ENCODE measurements around the gene MALT1. TPM values are rescaled to one million over a fixed set of nuclear protein-coding genes. Genes with fewer than 3 reads are reported as not detected.

Gene MALT1
- total RNA-seq, 2 donors from 2014 or later: 87.8 to 108 TPM

DNA sequence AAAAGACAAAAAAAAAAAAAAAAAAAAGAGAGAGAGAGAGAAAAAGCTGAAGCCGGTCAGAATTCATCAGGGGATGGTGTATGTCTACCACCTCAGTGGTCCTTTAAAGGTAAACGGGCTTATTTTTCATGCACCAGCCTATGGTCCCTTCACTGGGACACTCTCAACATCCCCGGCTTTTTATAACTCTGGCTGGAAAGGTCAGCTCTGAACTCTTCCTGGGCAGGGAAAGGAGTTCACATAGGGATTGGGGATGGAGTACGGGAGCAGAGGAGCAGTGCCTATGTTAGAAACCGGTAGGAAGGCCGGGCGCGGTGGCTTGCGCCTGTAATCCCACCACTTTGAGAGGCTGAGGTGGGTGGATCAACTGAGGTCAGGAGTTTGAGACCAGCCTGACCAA, 10.3 kb upstream of the MALT1 start:
- peaks cover 5% of the 10 kb centered on the region for H3K36me3 Mint-ChIP-seq (ENCODE audit: low read depth)
- H3K27me3 Mint-ChIP-seq: no peaks in the 10 kb centered on the region
- no peak for DNase-seq
- no peak overlapping the region for H3K27ac Mint-ChIP-seq
- peaks cover 34% of the 10 kb centered on the region for H3K4me1 Mint-ChIP-seq
- H3K4me3 Mint-ChIP-seq: no peak overlapping the region
- H3K9me3 ChIP-seq (ENCODE audit: control insufficient read depth, low read length, poor library complexity, severe bottlenecking): no peaks in the 10 kb centered on the region
- no peak for ATAC-seq

DNA sequence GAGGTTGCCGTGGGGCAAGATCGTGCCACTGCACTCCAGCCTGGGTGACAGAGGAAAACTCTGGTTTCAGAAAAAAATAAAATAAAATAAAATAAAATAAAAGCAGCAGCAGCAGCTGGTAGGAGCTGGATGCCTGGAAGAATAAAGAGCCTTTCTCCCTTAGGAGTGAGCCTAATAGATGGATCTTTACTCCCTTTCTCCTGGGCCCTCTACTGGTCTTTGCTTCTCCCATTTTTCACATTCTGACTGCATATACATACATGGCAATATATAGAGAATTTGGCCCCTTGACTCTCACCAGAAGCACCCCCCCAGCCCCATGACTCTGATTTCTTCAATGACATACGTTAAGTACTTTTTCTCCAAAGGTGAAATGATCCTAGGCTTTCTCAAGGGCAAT, 9.8 kb upstream of the MALT1 start:
- no peak for ATAC-seq
- H3K9me3 ChIP-seq (ENCODE audit: control insufficient read depth, low read length, poor library complexity, severe bottlenecking): no peaks in the 10 kb centered on the region
- Mint-ChIP-seq H3K4me3 (no peak overlapping the region), H3K27me3 (no peaks in the 10 kb centered on the region), H3K36me3 (ENCODE audit: low read depth) (peaks cover 5% of the 10 kb centered on the region), H3K27ac (no peak overlapping the region), H3K4me1 (peaks cover 34% of the 10 kb centered on the region)
- DNase-seq: no peak

DNA sequence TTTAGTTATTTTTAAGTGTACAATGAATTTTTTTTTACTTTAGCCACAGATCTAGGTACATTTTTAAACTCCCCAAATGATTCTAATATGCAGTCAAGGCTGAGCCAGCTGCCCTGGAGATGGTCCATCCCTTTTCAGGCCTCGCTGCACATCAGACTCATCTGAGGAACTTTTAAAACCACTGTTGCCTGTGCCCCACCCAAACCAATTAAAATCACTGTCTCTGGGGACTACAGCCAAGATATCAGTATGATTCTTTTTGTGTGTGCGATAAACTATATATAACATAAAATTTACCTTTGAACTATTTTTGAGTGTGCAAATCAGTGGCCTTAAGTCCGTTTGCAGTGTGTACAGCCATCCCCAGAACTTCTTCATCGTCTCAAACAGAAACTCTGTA, 9.1 kb upstream of the MALT1 start:
- H3K4me1 Mint-ChIP-seq: peaks cover 33% of the 10 kb centered on the region
- DNase-seq (no peak), ATAC-seq (no peak)
- peaks cover 5% of the 10 kb centered on the region for H3K36me3 Mint-ChIP-seq (ENCODE audit: low read depth)
- H3K27ac Mint-ChIP-seq: no peak overlapping the region
- H3K27me3 Mint-ChIP-seq: no peaks in the 10 kb centered on the region
- H3K4me3 Mint-ChIP-seq: no peak overlapping the region
- no peaks in the 10 kb centered on the region for H3K9me3 ChIP-seq (ENCODE audit: control insufficient read depth, low read length, poor library complexity, severe bottlenecking)

DNA sequence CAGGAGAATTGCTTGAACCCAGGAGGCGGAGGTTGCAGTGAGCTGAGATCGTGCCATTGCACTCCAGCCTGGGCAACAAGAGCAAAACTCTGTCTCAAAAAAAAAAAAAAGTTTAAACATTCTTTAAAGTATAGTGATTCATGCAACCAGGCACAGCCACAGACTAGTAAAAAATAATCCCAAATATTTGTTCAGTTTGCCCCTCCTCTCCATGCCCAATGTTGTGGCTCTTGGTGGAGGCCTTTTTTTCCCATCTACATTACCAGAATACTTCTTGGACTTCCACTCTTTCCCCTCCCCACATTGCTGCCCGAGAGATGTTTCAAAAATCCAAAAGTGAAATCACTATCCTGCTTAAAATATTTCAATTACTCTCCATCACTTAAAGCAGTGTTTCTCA, 5.1 kb upstream of the MALT1 start:
- H3K4me1 Mint-ChIP-seq: peaks cover 23% of the 10 kb centered on the region
- no peaks in the 10 kb centered on the region for H3K27me3 Mint-ChIP-seq
- no peak for DNase-seq
- H3K36me3 Mint-ChIP-seq (ENCODE audit: low read depth): no peaks in the 10 kb centered on the region
- no peak for ATAC-seq
- H3K4me3 Mint-ChIP-seq: no peak overlapping the region
- no peaks in the 10 kb centered on the region for H3K9me3 ChIP-seq (ENCODE audit: control insufficient read depth, low read length, poor library complexity, severe bottlenecking)
- no peak overlapping the region for H3K27ac Mint-ChIP-seq

DNA sequence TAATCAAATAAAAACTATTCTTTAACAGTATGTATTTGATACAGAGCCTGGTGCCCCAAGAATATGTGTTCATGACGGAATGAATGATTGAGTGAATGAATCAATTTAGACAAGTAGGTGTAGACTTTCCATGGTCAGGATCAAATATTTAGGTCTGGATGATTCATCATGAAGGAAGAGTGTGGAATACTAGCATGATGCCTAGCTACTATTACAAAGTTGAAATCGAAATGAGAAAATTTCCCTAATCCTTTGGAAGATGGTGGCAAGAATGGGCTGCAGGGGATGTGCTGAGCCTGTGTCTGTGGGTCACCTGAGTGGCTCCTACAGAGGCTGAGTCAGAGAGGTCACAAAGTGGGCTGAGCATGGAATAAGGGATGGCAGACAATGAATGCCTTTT, 3.1 kb upstream of the MALT1 start:
- no peaks in the 10 kb centered on the region for H3K9me3 ChIP-seq (ENCODE audit: control insufficient read depth, low read length, poor library complexity, severe bottlenecking)
- Mint-ChIP-seq H3K27ac (no peak overlapping the region), H3K4me3 (no peak overlapping the region), H3K4me1 (peaks cover 25% of the 10 kb centered on the region), H3K27me3 (no peaks in the 10 kb centered on the region), H3K36me3 (ENCODE audit: low read depth) (no peaks in the 10 kb centered on the region)
- ATAC-seq: no peak
- no peak for DNase-seq

DNA sequence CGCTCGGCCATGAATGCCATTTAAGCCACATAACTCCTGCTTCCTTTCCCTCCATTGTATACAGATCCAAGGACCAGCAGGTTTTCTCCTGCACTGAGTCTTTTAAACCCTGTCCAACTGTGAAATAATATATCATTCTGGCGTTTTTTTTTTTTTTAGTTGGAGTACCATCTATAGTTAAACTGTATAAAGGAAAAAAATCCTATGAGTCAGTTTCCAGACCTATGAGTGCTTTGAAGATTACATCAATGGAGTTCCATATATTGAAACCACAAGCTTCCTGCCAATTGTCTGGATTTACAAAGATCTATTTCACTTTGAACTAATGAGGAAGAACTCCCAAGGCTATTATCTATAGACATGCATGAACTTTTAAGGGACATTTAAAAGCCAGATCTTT, 2.4 kb upstream of the MALT1 start:
- ATAC-seq (no peak), DNase-seq (no peak)
- Mint-ChIP-seq H3K4me1 (peaks cover 31% of the 10 kb centered on the region), H3K36me3 (ENCODE audit: low read depth) (peaks cover under 1% of the 10 kb centered on the region), H3K27me3 (no peaks in the 10 kb centered on the region), H3K4me3 (no peak overlapping the region), H3K27ac (peak overlapping the region; percentile 8)
- no peaks in the 10 kb centered on the region for H3K9me3 ChIP-seq (ENCODE audit: control insufficient read depth, low read length, poor library complexity, severe bottlenecking)

DNA sequence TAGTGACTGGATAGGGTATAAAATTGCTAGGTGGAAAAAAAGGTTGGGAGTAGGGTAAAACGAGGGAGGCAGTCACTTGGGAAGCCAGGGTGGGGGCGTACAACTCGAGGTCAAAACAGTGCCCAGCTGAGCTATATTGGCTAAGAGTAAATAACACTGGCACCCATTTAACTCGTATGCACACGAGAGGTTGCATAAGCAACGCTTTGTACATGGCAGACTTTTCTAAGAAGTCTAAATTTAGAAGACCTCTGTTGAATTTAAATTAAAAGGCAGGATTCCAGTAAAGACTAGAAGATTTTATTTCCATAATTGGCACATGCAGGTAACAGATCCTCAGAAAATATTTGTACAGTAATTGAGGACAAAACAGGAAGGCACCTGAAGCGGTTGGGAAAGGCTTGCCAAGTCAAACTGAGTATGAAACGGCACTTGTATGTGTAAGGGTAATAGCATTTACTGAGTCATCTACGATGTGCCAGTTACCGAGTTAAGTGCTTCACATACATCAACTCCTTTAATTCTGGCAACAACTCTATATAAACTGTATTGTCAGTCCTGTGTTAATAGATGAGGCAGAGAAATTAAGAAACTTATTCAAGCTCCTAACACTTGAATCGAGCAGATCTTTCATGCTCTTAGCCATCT, 1.4 kb upstream of the MALT1 start:
- Mint-ChIP-seq H3K4me3 (peak overlapping the region; percentile 97), H3K27ac (peak overlapping the region; percentile 8), H3K4me1 (peaks cover 38% of the 10 kb centered on the region), H3K27me3 (no peaks in the 10 kb centered on the region), H3K36me3 (ENCODE audit: low read depth) (peaks cover 5% of the 10 kb centered on the region)
- DNase-seq (no peak), ATAC-seq (no peak)
- H3K9me3 ChIP-seq (ENCODE audit: control insufficient read depth, low read length, poor library complexity, severe bottlenecking): no peaks in the 10 kb centered on the region

DNA sequence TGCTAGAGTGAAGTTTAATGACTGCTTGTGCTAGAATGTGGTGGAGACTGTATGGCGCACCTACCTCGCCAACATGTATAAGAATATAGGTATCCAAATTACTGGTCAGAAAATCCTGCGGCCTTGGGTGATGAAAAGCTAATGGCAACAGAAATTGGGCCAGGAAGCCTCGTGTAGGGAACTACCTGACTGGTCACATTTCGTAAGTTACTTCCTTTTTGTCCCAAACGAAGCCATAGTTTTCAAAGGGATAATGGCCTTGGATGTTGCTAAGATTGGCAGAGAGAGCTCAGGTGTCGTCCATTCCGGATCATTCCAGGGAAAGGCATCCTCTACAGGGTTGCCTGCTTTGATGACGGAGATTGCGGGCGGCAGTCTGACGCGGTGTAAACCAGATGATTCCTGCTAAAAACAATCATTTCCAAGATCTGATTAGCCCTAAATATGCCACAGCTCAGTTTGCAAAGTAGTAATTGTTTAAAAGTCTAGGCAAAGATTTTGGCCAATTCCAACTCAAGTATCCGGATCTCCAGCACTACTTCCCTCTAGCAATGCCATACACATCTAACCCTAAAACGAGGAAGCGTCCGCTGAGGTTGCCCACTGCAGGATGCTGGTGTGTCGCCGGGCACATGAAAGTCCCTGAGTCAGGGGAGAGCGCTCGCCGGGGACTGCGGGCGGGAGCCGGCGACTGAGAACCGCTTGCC, 708 bp upstream of the MALT1 start:
- H3K4me3 Mint-ChIP-seq: peak overlapping the region; percentile 97
- ATAC-seq: no peak
- peaks cover 41% of the 10 kb centered on the region for H3K4me1 Mint-ChIP-seq
- peak overlapping the region; percentile 8 for H3K27ac Mint-ChIP-seq
- peaks cover 5% of the 10 kb centered on the region for H3K36me3 Mint-ChIP-seq (ENCODE audit: low read depth)
- H3K9me3 ChIP-seq (ENCODE audit: control insufficient read depth, low read length, poor library complexity, severe bottlenecking): no peaks in the 10 kb centered on the region
- H3K27me3 Mint-ChIP-seq: no peaks in the 10 kb centered on the region
- DNase-seq: no peak

DNA sequence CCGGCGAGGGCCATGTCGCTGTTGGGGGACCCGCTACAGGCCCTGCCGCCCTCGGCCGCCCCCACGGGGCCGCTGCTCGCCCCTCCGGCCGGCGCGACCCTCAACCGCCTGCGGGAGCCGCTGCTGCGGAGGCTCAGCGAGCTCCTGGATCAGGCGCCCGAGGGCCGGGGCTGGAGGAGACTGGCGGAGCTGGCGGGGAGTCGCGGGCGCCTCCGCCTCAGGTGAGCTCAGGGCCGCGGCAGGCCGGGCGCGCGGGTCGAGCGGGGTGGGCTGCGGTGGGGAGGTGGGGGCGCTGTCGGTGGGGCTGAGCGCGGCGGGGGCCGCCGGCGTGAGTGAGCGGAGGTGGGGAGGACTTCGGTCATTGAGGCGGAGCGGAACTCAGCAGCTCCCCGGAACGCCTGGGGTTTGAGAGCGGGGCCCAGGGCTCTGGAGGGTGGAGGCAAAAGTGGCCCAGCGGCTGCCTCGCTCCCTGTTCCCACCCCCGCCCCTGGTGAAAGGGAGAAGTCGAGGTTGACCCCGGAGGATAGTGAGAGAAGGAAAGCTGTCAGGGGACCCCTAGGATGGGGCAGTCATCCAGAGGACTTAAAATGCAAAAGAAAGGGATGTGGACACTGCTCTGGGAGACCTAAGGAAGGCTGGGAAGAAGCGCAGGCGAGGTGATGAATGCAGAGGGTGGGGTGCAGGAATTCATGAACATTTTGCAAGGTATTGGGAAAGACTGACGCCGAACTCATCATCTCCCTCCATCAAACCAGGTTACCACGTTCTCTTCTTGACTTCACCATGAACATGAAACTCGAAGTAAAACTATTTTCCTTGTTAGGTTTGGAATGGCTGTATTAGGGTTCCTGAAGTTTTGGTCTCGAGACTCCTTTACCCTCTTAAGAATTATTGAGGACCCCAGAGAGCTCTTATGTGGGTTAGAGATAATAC, 633 bp downstream of the MALT1 start:
- DNase-seq: no peak

DNA sequence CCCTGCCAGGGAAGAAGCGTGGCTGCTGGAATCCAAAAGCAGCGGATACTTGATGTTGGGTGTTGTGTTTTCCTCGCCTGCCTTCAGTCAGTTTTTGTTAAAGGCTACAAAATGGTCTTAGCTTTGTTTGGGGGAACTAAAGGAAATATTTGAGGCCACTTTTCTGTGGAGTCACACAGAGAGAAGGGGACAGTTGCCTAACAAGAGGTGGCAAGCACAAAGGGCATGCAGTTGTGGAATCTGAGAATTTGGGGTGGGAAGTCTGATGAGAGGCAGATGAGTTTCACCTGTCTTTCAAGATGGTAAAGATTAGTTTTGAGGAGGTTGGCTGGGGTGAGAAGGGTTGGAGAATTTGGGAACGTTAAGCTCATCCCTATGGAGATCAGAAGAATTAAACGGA, 2.9 kb downstream of the MALT1 start:
- H3K36me3 Mint-ChIP-seq (ENCODE audit: low read depth): peaks cover 12% of the 10 kb centered on the region
- H3K27me3 Mint-ChIP-seq: no peaks in the 10 kb centered on the region
- DNase-seq (no peak), ATAC-seq (no peak)
- peak overlapping the region; percentile 90 for H3K27ac Mint-ChIP-seq
- peaks cover 63% of the 10 kb centered on the region for H3K4me1 Mint-ChIP-seq
- H3K9me3 ChIP-seq (ENCODE audit: control insufficient read depth, low read length, poor library complexity, severe bottlenecking): no peaks in the 10 kb centered on the region
- peak overlapping the region; percentile 75 for H3K4me3 Mint-ChIP-seq

More for the DNA sequence above, 633 bp downstream of the MALT1 start:
- H3K4me3 Mint-ChIP-seq: peak overlapping the region; percentile 97
- H3K9me3 ChIP-seq (ENCODE audit: control insufficient read depth, low read length, poor library complexity, severe bottlenecking): no peaks in the 10 kb centered on the region
- no peaks in the 10 kb centered on the region for H3K27me3 Mint-ChIP-seq
- peaks cover 50% of the 10 kb centered on the region for H3K4me1 Mint-ChIP-seq
- H3K36me3 Mint-ChIP-seq (ENCODE audit: low read depth): peaks cover 12% of the 10 kb centered on the region
- H3K27ac Mint-ChIP-seq: peak overlapping the region; percentile 92
- peak; percentile 51 for ATAC-seq

DNA sequence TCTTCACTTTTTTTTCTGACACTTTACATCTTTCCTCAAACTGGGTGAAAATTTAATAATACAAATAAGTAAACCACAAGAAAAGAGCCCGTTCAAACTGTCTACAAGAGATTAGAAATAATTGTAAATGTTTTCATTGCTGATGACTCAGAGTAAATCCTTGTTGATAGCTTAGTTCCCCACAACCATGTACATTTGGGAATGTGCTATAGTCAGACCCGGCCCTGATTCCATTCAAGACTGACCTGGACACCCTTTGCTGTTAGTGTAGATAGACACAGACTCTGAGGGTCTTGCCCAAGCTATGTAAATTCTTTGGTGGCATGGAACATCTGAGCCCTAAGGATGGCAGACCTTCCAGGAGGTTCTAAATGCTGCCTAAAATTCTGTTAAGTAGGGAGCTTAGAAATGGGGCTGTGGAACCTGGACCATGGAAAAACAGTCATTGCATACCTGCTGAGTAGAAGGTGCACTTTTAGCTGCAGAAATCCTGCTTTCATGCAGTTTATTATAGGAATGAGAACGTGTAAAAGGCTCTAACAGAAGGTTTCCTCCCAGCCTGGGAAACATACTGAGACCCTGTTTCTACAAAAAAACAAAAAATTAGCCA, 3.7 kb downstream of the MALT1 start:
- ATAC-seq: no peak
- peak overlapping the region; percentile 75 for H3K4me3 Mint-ChIP-seq
- peaks cover 56% of the 10 kb centered on the region for H3K4me1 Mint-ChIP-seq
- no peak for DNase-seq
- H3K27ac Mint-ChIP-seq: peak overlapping the region; percentile 90
- no peaks in the 10 kb centered on the region for H3K27me3 Mint-ChIP-seq
- H3K9me3 ChIP-seq (ENCODE audit: control insufficient read depth, low read length, poor library complexity, severe bottlenecking): no peaks in the 10 kb centered on the region
- peaks cover 12% of the 10 kb centered on the region for H3K36me3 Mint-ChIP-seq (ENCODE audit: low read depth)

DNA sequence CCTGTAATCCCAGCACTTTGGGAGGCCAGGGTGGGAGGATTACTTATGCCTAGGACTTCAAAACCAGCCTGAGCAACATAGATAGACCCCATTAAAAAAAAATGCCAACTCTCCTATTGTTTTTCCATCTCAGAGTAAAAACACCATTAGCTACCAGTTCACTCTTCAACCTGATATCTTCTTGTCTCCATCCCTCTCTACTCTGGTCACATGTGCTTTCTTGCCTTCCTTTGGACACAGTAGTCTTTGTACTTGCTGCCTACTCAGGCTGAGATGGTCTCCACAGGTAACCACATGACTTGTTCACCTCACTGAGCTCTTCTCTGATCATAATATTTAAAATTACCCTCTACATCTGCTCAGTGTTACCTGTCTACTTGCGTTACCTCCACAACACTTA, 5.0 kb downstream of the MALT1 start:
- no peak for DNase-seq
- Mint-ChIP-seq H3K27ac (peak overlapping the region; percentile 90), H3K27me3 (no peaks in the 10 kb centered on the region), H3K36me3 (ENCODE audit: low read depth) (peaks cover 12% of the 10 kb centered on the region), H3K4me3 (peak overlapping the region; percentile 90), H3K4me1 (peaks cover 57% of the 10 kb centered on the region)
- no peak for ATAC-seq
- no peaks in the 10 kb centered on the region for H3K9me3 ChIP-seq (ENCODE audit: control insufficient read depth, low read length, poor library complexity, severe bottlenecking)
